G401 (cell line): ENCODE results near the gene ZCCHC7. TPM values are rescaled to one million over a fixed set of nuclear protein-coding genes. Genes with fewer than 3 reads are reported as not detected.

Experiments
- DNase-seq: peaks from one replicate; pipeline ENCODE4 v3.0.0-alpha.2; 2015; ENCODE audit warnings: low spot score
- in situ Hi-C: cut with HindIII; loops from 2 replicates; pipeline ENCODE4 v1.10.0; 2016; ENCODE audit warnings: low sequenced_read_pairs, mixed read lengths
- total RNA-seq: library from RNA; depleted of rRNA; stranded (reverse); fragments of >200 nt; shearing (Covaris generic); gene quantifications from 2 replicates; pipeline ENCODE4 v1.2.3, GENCODE V29; 2014

The ZCCHC7 gene
- total RNA-seq, 1 experiment from 2014 or later, result 20.5 TPM

DNA sequence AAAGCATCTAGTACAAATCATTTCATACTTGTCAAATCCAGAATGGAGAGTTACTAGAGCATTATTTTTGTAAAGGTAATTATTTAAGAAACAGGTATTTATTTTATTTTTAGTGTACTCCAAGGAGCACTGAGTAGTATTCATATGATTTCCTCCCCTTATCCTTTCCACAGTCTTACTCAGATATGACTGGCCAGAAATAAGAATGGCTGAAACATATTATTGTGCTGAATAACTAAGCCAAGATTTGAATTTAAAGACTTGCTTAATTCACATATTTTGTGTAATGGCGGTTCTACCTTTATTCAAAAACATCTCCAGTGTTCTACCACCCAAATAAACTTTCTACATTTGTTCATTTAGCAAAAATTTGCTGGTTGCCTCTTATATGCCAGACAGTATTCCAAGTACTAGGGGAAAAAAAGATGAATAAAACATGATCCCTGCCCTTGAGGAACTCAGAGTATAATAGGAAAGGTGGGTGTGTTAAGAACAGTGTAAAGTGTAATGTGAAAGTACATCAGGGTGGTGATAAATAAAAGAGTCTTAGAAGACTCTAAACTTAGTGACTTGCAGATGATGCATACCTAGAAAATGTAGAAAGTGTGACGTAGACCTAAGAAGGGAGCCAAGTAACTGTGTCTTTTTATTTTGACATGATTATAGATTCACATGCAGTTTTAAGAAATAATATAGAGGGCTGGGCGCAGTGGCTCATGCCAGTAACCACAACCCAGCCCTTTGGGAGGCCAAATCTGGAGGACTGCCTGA lies 191.7 kb downstream of the ZCCHC7 start:
- in situ Hi-C loops, result no loop called here
- DNase-seq, result no peak

DNA sequence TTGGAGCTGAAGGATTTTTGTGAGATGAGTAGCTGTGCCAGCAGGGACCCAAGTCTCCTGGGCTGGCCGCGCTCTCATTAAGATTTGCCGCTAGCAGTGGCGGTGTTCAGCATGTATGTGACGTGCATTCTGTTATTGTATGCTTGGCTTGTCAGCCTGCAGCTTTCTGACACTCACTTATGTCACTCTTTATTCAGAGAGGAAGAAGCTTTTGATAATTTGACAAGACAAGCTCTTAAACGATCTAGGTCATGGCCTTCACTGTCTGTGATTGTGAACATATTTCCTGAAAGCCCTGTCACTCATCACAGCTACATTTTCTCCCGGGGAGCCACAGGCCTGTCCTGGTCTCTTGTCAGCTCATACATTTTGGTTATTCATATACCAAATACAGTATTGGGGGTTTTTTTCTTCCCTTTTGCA lies 203.9 kb downstream of the ZCCHC7 start:
- in situ Hi-C loops, result no loop called here

DNA sequence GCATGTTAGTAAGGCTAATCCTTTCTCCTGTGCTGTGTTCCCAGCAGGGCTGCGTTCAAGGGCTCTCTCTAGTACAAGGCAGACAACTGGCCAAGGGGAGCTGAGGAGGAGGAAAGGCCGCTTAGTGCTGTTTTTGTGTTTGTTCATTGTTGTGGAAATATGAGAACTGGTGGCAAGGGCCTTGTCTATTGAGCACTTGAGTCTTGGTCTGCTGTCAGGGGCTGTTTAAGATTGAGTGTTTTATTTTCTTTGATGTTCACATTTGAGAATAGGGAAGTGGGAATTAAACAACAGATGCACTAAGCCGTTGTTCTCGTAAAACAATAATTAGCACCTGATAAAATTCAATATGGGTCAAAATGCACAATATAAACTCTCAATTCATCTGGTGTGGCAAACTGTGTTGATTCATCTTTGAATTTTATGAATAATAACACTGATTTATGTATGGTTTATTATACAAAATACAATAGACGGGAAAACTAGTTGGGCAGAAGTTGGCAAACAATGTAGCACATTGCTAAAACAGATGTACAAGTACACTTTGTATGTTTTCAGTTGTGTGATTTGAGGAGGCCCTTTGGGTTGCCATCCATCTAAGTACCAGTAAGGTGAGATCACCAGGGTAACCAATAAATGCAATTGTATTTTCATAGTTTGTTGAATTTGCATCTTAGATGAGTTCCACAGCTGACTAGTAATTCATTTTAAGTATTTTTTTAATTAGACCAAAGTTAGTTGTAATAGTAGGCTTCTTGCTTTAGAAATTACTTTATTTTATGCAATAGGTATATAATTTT lies 204.5 kb downstream of the ZCCHC7 start:
- no peak for DNase-seq
- in situ Hi-C loops, result no loop called here

More for the DNA sequence above, 203.9 kb downstream of the ZCCHC7 start:
- peak; percentile 68 for DNase-seq

DNA sequence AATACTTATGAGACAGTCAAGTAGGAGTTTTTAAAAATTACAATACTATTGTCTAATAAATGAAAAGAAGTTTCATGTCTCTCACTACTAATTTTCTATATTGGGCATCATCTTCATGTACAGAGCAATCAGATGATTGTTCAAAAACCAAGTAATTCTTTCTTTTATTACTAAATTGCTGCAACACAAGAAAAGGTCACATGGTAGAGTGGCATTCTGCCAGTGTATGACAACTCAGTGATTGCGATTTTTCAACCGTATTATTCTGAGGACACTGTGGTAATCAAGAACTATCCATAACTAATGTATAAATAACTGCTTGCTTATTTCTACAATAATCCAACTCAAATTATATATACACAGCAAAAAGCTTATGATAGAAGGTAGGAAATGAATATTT lies 205.4 kb downstream of the ZCCHC7 start:
- DNase-seq, result no peak
- in situ Hi-C loops, result no loop called here

DNA sequence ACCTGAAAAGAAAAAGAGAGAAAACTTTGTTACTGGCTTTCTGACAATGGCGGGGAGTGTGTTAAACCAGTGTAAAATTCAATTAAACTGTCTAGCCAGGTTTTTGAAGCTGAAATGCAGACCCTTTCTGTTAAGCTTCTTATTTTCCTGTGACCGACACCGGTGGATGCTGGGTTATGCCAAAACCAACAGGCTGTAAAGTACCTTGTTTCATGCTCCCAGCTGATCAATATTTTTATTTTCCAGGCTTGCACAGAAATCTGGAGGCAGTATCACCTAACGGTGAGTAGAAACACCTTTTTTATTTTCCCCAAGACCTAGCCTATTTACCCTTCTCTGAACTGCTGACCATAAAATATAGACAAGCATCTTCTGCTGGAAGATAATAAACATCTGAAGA lies 207.2 kb downstream of the ZCCHC7 start:
- no peak for DNase-seq
- in situ Hi-C loops, result no loop called here

DNA sequence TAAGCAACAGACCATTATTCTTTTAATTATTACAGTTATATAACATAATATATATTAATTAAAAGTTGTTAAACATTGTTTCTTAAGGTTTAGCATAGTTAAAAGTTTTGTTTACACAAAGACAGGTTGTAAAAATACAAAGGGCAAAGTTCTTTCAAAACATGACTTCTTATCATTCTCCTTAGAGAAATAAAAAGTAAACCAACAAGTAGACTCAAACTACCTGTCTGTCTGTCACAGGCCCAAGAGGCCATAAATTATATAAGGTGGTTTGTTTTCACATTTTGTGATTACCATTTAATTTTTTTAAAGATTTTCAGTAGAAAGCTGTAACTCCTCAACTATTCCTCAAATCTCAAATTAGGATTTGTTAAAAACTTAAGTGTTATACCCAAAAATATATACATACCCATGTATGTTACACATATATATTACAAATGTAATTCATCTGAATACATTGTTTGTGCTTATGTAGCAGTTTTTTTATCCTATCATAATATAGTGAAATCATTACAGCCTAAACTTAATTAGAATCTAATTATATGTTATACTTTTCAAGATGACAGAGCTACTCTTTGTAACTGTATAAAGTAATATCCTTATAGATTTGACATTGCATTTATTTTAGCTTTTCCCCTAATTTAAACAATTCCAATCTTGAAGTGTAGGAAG lies 208.3 kb downstream of the ZCCHC7 start:
- in situ Hi-C loops, result no loop called here
- no peak for DNase-seq

DNA sequence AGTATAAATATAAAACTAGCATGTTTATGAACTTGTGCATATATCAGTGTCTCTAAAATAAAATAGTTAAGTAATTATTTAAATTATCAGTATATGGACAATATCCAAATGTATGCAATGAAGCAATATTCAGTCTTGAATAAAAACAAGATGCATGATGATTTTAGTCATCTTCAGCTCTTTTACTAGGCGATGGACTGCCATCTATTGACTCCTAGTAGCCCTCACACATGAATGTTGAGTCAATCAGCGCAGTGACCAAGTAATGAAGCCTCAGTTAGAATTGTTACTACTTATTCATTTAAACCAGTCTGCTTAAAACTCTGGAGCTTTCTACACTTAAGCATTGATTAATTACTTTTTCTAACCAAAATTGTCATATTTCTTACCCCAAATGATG lies 209.2 kb downstream of the ZCCHC7 start:
- in situ Hi-C loops, result no loop called here
- DNase-seq, result peak; percentile 21

DNA sequence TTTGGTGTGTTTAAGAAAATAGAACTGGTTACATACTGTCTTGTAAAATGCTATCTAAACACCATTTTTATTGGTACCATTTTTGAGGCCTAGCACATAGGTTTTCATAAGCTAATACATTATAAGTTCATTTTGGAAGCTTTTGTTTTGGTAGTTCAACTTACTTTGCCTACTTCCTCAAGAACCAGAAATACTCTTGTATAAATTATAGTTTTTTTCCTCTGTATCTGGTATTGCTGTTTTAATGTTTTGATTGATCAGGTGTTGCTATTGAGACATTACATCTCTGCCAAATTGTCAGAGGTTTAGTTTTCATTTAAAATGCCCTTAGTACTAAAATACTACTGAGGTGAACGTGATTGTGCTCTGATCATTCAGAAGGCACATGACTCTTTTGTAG lies 211.5 kb downstream of the ZCCHC7 start:
- no peak for DNase-seq
- in situ Hi-C loops, result no loop called here

DNA sequence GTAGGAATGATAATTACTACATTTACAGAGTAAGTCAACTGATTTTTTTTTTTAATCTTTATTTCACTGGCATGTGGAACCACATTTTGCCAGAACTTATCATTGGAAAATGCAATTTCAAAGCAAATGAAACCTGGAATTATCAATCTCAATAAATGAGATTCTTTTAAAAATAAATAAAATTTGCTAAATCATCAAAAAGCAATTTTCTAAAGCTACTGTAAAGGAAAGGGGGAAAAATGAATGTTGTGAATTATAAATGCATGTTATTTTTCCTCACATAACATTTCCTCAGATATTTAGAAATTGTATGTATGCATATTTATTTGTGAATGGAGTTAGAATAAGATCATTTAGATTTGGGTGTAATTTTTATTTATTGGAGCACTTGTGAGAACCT lies 212.2 kb downstream of the ZCCHC7 start:
- in situ Hi-C loops, result no loop called here
- no peak for DNase-seq

DNA sequence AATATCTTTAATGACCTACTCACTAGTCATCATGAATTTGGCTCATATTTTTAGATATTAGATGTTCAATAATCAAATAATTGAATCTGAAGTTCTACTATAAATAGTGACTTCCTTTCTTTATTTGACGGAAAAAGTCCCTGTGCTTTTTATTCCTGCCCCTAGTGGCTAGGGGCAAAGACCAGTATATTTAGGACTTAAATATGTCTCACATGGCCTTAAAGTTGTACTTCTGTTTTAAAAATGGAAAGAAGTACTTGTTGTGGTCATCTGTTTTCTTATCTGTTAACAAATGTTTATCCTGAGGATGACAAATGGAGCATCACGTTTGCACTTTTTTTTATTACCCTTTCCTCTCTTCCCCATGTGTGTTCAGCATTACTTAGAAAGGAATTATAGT lies 212.9 kb downstream of the ZCCHC7 start:
- DNase-seq, result no peak
- in situ Hi-C loops, result no loop called here

DNA sequence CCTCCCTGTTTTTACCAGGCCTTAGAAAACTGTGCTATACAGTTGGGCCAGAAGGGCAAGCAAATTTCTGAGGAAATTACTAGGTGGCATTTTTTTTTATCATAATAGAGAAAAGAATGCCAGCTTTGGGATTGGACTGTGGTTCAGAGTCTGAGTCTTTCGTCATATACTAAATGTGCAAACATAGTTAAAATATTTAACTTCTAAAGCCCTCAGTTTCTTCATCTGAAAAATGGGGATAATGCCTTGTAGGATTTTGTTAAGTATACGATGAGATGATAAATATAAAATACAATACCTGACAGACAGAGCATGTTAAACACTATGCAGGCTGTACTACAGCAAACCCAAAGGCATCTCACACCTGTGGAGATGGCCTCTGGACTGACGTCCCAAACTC lies 214.9 kb downstream of the ZCCHC7 start:
- in situ Hi-C loops, result no loop called here

DNA sequence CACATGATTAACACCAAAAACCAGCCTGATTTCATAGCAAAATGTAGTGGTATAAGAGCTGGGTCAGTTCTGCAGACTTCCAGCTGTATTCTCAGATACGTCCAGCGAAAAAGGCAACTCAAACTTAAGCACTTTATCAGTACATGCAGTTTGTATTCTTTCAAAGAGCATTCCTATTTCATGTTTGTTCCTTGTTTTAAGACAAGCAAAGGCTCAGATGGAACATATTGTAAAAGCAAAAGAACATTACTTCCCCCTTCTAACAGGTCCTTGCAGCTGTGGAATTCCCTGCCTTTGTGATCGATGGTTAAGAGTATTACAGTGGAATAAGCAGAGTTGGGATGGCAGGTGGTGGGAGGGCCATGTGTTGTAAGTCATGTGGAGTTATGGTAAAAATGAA lies 215.8 kb downstream of the ZCCHC7 start:
- no peak for DNase-seq
- in situ Hi-C loops, result no loop called here

More for the DNA sequence above, 214.9 kb downstream of the ZCCHC7 start:
- DNase-seq, result no peak

DNA sequence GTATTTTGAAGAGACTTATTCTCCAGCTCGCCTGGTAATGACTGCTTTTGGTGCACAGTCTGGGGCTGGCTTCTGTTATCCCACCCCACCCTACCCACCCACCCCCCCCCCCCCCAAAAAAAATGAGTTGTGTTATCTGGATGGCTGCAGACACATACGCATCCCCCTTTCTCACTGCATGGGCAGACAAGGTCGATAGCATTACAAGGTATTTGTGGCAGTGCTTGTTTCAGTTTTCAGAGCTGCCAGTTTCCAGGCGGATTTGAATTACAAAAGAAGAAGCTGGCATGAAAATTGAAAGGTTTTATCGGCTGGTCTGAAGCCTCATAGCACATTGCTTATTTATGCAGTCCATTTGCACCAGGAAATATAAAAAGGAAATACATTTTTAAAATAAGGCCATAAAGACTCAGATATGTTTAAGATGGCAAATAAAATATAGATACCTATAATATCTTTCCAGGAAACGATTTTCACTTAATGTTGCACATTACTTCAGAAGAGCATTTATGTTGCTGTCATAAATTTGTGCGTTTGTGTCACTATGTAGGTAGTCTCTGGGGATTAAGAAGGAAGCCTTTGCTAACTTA lies 217.0 kb downstream of the ZCCHC7 start:
- in situ Hi-C loops, result no loop called here
- DNase-seq, result no peak

DNA sequence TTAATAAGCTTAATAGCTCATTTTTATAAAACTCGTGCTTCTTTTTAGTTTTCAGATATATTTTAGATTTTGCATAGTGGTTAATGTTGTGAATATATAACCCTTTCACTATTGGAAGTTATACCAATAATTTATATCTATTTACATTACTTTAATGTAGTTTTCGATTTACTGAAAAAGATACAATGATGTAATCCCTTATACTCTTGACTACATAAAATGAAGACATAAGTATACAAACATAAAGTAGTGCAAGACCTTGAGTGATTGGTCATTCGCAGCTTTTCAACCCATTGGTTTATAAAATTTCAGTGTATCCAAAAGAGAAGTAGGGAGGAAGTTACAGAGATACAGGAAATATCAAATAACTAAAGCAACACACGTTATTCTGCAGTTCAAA lies 217.8 kb downstream of the ZCCHC7 start:
- in situ Hi-C loops, result no loop called here
- no peak for DNase-seq

DNA sequence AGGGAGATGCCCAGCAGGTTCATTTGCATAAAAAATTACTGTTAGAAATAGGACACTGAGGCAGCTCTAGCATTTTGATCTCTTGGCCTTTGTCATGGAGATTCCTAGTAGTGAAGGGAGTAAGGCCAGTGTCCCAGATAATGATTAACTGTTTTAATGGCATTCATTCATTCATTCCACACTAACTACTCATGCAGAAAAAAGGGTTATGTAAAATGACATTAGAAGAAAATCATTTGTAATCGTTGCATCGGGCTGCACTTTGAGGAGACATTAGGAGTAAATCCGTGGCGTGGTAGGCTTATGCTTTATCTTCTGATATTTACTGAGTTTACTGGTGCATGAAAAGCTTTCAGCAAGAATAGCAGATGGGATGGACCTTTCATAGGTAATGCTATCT lies 219.5 kb downstream of the ZCCHC7 start:
- in situ Hi-C loops, result no loop called here
- DNase-seq, result no peak

DNA sequence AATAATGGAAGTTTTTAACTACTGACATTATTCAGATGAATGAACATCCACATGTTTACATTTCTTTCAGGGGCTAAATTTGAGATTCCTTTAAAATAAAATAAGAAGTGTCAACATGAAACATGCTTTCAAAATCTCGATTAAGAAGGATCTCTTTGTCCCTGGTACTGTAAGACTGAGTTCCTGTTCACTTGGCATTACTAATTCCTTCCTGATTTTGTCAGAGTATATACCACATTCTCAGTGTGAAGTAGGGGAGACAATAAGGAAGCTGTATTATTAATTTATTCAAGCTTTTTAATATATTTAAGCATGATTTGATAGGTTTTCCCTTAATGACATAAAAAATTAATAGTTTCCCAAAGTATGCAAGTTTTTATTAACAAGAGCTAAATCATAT lies 220.6 kb downstream of the ZCCHC7 start:
- in situ Hi-C loops, result no loop called here
- no peak for DNase-seq

DNA sequence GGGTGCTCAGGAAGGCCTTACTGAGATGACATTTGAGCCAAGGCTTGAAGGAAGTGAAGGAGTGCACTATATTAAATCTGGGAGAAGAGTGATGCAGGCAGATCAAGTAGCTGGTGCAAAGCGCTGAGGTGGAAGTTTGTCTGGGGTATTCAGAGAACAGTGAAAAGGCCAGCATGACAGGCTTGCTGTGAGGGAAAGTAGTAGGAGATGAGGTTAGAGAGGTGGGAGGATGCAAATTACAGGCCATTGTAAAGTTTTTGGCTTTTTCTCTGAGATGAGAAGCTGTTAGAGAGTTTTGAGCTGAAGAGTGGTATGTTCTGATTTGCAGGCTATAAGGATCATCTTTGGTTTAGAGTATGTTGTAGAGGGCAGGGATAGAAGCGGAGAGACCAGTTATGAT lies 221.3 kb downstream of the ZCCHC7 start:
- no peak for DNase-seq
- in situ Hi-C loops, result no loop called here

DNA sequence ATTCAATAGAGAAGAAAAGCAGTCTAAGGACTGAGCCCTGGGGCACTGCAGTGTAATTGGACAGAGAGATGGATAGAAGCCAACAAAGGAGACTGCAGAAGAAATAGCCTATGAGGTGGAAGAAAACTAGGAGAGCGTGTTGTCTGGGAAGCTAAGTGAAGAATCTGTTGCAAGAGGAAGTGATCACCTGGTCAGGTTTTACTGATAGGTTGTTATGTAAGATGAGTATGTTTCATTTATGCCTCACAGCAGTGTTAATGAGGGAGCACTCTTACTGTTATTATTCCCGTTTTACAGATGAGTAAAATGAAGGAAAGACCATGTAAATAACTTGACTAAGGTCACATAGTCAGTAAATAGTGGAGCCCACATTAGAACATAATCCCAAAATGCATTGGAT lies 222.1 kb downstream of the ZCCHC7 start:
- in situ Hi-C loops, result no loop called here
- no peak for DNase-seq

DNA sequence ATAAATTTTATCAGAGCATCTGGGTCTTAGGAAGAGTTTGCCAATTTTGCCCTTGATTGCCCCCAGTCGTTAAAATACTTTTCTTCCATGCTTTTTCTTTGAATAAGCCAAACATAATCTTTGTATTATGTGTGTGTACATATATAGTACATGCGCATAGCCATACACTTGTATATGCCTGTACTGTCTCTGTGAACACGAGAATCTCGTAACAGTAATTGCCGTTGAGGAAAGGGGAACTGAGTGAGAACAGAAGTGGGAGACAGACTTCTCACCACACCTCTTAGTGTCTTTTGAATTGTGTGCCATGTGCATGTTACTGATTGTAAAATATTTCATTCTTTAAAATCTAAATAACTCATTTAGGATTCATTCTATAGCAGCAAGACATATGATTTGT lies 222.5 kb downstream of the ZCCHC7 start:
- no peak for DNase-seq
- in situ Hi-C loops, result no loop called here

DNA sequence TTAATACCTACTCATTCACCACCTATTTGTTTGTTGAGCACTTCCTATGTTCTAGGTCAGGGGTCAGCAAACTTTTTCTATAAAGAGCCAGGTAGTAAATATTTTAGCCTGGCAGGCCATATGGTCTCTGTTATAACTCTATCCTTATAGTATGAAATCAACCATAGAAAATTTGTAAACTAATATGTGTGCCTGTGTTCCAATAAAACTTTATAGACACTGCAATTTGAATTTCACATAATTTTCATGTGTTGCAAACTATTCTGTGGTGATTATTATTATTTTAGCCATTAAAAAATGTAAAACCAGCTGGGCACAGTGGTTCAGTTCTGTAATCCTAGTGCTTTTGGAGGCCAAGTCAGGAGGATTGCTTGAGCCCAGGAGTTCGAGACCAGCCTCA lies 223.3 kb downstream of the ZCCHC7 start:
- in situ Hi-C loops, result no loop called here

More for the DNA sequence above, 223.3 kb downstream of the ZCCHC7 start:
- DNase-seq, result no peak
